Measurements from ENCODE around the gene USP47. TPM values are rescaled to one million over a fixed set of nuclear protein-coding genes. Genes with fewer than 3 reads are reported as not detected.

USP47 gene
- total RNA-seq, 1 donor from 2014 or later: 71.7 TPM

DNA sequence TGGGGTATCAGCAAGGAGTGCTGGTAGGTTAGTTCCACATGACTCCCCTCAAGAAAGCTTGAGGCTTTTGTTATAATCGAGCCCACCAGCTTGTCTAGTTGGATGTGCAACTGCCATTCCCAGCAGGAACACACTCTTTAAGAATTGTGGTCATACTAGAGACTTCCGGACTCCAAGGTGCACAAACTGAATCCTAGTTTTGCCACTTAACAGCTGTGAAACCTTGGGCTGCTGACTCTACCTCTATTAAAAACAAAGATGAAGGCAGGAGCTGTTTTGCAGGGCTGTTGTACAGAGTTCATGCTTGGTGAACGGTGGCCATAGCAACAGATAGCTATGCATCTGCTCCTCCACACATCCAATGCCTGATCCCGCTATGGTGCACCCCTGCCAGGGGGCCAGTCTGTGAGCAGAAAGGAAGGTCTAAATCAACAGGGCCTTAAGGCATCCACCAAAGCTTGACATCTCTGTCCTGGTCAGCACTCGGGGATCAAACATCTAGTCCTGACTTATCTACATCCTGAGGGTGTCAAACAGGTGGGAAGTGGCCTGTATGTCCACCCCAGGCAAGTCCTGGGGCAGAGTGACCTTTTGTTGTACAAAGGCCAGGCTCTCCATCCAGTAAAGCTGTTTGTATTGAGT, 130.3 kb downstream of the USP47 start:
- Histone ChIP-seq H3K27me3 (no peaks in the 10 kb centered on the region), H3K4me1 (peaks cover 25% of the 10 kb centered on the region), H3K4me2 (peak overlapping the region; percentile 27), H3K9me3 (ENCODE audit: low read depth) (no peaks in the 10 kb centered on the region), H2AFZ (replicated peaks) (no peak overlapping the region), H3K9ac (no peak overlapping the region), H3K4me3 (no peak overlapping the region), H3F3A (ENCODE audit: low read depth) (no peaks in the 10 kb centered on the region), H3K36me3 (no peaks in the 10 kb centered on the region), H4K20me1 (ENCODE audit: low read depth) (no peaks in the 10 kb centered on the region), H3K79me2 (ENCODE audit: low read depth) (no peaks in the 10 kb centered on the region), H3K27ac (no peak overlapping the region)
- TF ChIP-seq EZH2phosphoT487 (IDR thresholded peaks at IDR 0.05) (no peak), EZH2 (IDR thresholded peaks at IDR 0.05) (no peak)
- TF ChIP-seq, protein P1, sequence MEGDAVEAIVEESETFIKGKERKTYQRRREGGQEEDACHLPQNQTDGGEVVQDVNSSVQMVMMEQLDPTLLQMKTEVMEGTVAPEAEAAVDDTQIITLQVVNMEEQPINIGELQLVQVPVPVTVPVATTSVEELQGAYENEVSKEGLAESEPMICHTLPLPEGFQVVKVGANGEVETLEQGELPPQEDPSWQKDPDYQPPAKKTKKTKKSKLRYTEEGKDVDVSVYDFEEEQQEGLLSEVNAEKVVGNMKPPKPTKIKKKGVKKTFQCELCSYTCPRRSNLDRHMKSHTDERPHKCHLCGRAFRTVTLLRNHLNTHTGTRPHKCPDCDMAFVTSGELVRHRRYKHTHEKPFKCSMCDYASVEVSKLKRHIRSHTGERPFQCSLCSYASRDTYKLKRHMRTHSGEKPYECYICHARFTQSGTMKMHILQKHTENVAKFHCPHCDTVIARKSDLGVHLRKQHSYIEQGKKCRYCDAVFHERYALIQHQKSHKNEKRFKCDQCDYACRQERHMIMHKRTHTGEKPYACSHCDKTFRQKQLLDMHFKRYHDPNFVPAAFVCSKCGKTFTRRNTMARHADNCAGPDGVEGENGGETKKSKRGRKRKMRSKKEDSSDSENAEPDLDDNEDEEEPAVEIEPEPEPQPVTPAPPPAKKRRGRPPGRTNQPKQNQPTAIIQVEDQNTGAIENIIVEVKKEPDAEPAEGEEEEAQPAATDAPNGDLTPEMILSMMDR (IDR thresholded peaks at IDR 0.05): no peak
- peaks cover 4% of the 10 kb centered on the region for H3K9me3 Mint-ChIP-seq
- no peak for DNase-seq (ENCODE audit: low spot score)
- peaks cover 17% of the 10 kb centered on the region for H3K36me3 Mint-ChIP-seq
- peak overlapping the region; percentile 63 for H3K4me3 Mint-ChIP-seq
- peaks cover 84% of the 10 kb centered on the region for H3K4me1 Mint-ChIP-seq
- H3K27ac Mint-ChIP-seq: peak overlapping the region; percentile 99
- H3K27me3 Mint-ChIP-seq (ENCODE audit: insufficient read depth, low read depth): peaks cover 6% of the 10 kb centered on the region

DNA sequence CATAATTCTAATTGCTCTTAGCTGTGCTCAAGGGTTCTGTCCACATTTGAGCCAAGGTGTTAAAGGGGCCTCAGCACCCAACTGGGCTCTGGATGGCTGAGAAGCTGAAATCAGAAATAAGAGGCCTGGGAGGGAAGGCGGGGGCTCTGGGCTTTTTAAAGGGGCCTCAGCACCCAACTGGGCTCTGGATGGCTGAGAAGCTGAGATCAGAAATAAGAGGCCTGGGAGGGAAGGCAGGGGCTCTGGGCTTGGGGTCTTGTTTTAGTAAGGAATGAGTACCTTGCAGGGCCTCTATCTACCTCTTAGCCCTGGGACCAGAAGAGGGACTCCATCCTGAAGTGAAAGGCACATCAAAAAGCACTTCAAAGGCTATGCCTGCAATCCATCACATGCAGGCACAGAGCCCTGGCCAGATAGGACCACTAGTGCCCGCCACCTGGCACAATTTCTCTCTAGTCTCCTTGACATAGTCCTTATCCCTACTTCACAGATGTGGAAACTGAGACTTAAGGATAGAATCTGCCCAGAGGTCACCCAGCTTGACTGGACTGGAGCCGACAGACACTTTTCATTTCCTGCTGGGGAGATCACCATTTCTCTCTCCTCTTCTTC, 131.1 kb downstream of the USP47 start:
- Histone ChIP-seq H3K9ac (no peak overlapping the region), H3K27me3 (no peaks in the 10 kb centered on the region), H3K27ac (no peak overlapping the region), H2AFZ (replicated peaks) (no peak overlapping the region), H3K4me1 (peaks cover 26% of the 10 kb centered on the region), H3K9me3 (ENCODE audit: low read depth) (no peaks in the 10 kb centered on the region), H3K4me3 (no peak overlapping the region), H4K20me1 (ENCODE audit: low read depth) (no peaks in the 10 kb centered on the region), H3K36me3 (no peaks in the 10 kb centered on the region), H3F3A (ENCODE audit: low read depth) (no peaks in the 10 kb centered on the region), H3K4me2 (no peak overlapping the region), H3K79me2 (ENCODE audit: low read depth) (no peaks in the 10 kb centered on the region)
- H3K4me3 Mint-ChIP-seq: peak overlapping the region; percentile 63
- H3K9me3 Mint-ChIP-seq: peaks cover 4% of the 10 kb centered on the region
- H3K27me3 Mint-ChIP-seq (ENCODE audit: insufficient read depth, low read depth): peaks cover 6% of the 10 kb centered on the region
- peaks cover 84% of the 10 kb centered on the region for H3K4me1 Mint-ChIP-seq
- peak overlapping the region; percentile 99 for H3K27ac Mint-ChIP-seq
- no peak for DNase-seq (ENCODE audit: low spot score)
- TF ChIP-seq EZH2 (IDR thresholded peaks at IDR 0.05) (no peak), EZH2phosphoT487 (IDR thresholded peaks at IDR 0.05) (no peak)
- TF ChIP-seq, protein P1 (IDR thresholded peaks at IDR 0.05): no peak
- H3K36me3 Mint-ChIP-seq: peaks cover 14% of the 10 kb centered on the region

DNA sequence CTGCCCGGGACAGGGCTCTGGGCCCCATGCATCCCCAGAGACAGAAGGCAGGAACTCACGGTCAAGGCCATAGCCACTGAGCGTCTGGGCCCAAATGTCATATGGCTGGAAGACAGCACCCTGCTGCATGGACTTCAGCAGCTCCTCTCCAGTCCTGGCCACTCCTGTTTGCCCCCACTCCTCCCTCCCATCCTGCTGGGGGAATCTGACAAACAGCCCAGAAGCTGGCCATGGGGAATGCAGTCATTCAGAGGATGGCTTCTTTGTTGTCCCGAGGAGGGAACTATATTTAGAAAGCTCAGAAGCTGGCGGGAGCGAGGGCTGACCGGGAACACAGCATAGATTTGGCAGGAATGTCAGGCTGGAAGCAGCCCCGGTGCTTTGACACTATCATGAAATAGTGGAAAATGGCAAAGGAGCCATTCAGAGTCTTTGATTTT, 131.6 kb downstream of the USP47 start:
- no peak overlapping the region for H2AFZ ChIP-seq (replicated peaks)
- no peaks in the 10 kb centered on the region for H3K79me2 ChIP-seq (ENCODE audit: low read depth)
- H3K4me1 Mint-ChIP-seq: peaks cover 87% of the 10 kb centered on the region
- no peak overlapping the region for H3K9ac ChIP-seq
- no peaks in the 10 kb centered on the region for H4K20me1 ChIP-seq (ENCODE audit: low read depth)
- no peaks in the 10 kb centered on the region for H3F3A ChIP-seq (ENCODE audit: low read depth)
- peaks cover 4% of the 10 kb centered on the region for H3K9me3 Mint-ChIP-seq
- no peak overlapping the region for H3K4me2 ChIP-seq
- H3K36me3 Mint-ChIP-seq: peaks cover 15% of the 10 kb centered on the region
- TF ChIP-seq EZH2phosphoT487 (IDR thresholded peaks at IDR 0.05): no peak
- TF ChIP-seq, protein P1 (IDR thresholded peaks at IDR 0.05): no peak
- no peak for TF ChIP-seq EZH2 (IDR thresholded peaks at IDR 0.05)
- H3K4me3 ChIP-seq: no peak overlapping the region
- H3K9me3 ChIP-seq (ENCODE audit: low read depth): no peaks in the 10 kb centered on the region
- peaks cover 26% of the 10 kb centered on the region for H3K4me1 ChIP-seq
- no peaks in the 10 kb centered on the region for H3K27me3 ChIP-seq
- peak overlapping the region; percentile 46 for H3K4me3 Mint-ChIP-seq
- no peaks in the 10 kb centered on the region for H3K36me3 ChIP-seq
- H3K27ac ChIP-seq: no peak overlapping the region
- peak overlapping the region; percentile 99 for H3K27ac Mint-ChIP-seq
- peaks cover 6% of the 10 kb centered on the region for H3K27me3 Mint-ChIP-seq (ENCODE audit: insufficient read depth, low read depth)
- DNase-seq (ENCODE audit: low spot score): no peak

Measured in neural progenitor cell (in vitro differentiated cells).